ENCODE results near the gene MILR1.
"Not testable (repeated sequence)": the region's sequence is repeated elsewhere in the genome, so short reads cannot be mapped to it uniquely, and the experiment has no call there.

MILR1 gene

DNA sequence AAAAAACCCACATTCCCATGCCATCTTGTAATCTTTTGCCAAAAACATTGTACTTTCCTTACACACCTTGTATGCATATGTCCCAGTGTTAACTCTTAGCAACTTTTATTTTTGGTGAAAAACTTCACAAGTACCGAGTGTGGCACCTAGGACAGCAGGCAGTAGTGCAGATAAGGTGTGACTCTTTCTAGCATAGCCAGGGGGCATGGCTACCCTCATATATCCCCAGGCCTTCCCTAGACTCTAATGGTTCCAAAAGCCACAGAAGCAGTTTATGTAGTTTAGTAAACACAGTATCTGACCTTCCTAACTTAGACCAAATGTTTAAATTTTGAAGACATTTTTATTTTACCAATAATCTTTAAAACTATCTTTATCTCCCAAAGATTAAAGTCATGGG lies 20.5 kb upstream of the MILR1 start:
- in situ Hi-C loops (cut with MboI; ENCODE audit: low pct_unique_long_range_greater_than_20kb, low sequenced_read_pairs, unreplicated experiment) = loop anchor here (10.0 kb wide), 1 partner anchor 226 kb away; no protein-coding TSS in a partner anchor
- no peak for DNase-seq (ENCODE audit: low spot score)
- TF ChIP-seq, protein P1, sequence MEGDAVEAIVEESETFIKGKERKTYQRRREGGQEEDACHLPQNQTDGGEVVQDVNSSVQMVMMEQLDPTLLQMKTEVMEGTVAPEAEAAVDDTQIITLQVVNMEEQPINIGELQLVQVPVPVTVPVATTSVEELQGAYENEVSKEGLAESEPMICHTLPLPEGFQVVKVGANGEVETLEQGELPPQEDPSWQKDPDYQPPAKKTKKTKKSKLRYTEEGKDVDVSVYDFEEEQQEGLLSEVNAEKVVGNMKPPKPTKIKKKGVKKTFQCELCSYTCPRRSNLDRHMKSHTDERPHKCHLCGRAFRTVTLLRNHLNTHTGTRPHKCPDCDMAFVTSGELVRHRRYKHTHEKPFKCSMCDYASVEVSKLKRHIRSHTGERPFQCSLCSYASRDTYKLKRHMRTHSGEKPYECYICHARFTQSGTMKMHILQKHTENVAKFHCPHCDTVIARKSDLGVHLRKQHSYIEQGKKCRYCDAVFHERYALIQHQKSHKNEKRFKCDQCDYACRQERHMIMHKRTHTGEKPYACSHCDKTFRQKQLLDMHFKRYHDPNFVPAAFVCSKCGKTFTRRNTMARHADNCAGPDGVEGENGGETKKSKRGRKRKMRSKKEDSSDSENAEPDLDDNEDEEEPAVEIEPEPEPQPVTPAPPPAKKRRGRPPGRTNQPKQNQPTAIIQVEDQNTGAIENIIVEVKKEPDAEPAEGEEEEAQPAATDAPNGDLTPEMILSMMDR (IDR thresholded peaks at IDR 0.05; ENCODE audit: extremely low read depth, insufficient read depth, missing control alignments) = no peak

GRCh38 chr17:64430036-64430435 lies 18.9 kb upstream of the MILR1 start:
- in situ Hi-C loops (cut with MboI; ENCODE audit: low pct_unique_long_range_greater_than_20kb, low sequenced_read_pairs, unreplicated experiment) = not testable (repeated sequence)

DNA sequence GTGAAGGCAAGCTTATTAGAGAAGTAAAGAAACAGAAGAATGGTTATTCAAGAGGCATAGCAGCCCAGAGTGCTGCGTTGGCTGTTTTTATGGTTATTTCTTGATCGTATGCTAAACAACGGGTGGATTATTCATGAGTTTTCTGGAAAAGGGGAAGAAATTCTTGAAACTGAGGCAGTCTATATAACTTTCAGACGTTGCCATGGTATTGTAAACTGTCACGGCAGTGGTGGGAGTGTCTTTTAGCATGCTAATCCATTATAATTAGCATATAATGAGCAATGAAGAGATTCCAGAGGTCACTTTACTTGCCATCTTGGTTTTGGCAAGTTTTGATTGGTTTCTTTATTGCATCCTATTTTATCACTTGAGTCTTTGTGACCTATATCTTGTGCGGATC lies 17.4 kb upstream of the MILR1 start:
- no peak for DNase-seq (ENCODE audit: low spot score)
- TF ChIP-seq, protein P1 (IDR thresholded peaks at IDR 0.05; ENCODE audit: extremely low read depth, insufficient read depth, missing control alignments) = no peak
- in situ Hi-C loops (cut with MboI; ENCODE audit: low pct_unique_long_range_greater_than_20kb, low sequenced_read_pairs, unreplicated experiment) = no loop called here

More at GRCh38 chr17:64430036-64430435, 18.9 kb upstream of the MILR1 start:
- not testable (repeated sequence) for DNase-seq (ENCODE audit: low spot score)

GRCh38 chr17:64437944-64438525 lies 10.9 kb upstream of the MILR1 start:
- in situ Hi-C loops (cut with MboI; ENCODE audit: low pct_unique_long_range_greater_than_20kb, low sequenced_read_pairs, unreplicated experiment) = no loop called here
- no peak for DNase-seq (ENCODE audit: low spot score)
- TF ChIP-seq, protein P1 (IDR thresholded peaks at IDR 0.05; ENCODE audit: extremely low read depth, insufficient read depth, missing control alignments) = no peak

DNA sequence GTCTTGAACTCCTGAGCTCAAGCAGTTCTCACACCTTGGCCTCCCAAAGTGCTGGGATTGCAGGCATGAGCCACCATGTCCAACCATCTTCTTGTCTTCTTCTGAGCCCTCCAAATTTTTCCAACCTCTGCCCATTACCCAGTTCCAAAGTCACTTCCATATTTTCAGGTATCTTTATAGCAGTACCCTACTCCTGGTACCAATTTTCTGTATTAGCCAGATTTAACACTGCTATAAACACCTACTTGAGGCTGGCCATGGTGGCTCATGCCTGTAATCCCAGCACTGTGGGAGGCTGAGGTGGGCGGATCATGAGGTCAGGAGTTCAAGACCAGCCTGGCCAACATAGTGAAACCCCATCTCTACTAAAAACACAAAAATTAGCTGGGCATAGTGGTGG lies 9.4 kb upstream of the MILR1 start:
- in situ Hi-C loops (cut with MboI; ENCODE audit: low pct_unique_long_range_greater_than_20kb, low sequenced_read_pairs, unreplicated experiment) = not testable (repeated sequence)

GRCh38 chr17:64439956-64440355 lies 9.0 kb upstream of the MILR1 start:
- TF ChIP-seq, protein P1 (IDR thresholded peaks at IDR 0.05; ENCODE audit: extremely low read depth, insufficient read depth, missing control alignments) = no peak
- DNase-seq (ENCODE audit: low spot score) = no peak
- in situ Hi-C loops (cut with MboI; ENCODE audit: low pct_unique_long_range_greater_than_20kb, low sequenced_read_pairs, unreplicated experiment) = no loop called here

More for the DNA sequence above, 9.4 kb upstream of the MILR1 start:
- not testable (repeated sequence) for DNase-seq (ENCODE audit: low spot score)

DNA sequence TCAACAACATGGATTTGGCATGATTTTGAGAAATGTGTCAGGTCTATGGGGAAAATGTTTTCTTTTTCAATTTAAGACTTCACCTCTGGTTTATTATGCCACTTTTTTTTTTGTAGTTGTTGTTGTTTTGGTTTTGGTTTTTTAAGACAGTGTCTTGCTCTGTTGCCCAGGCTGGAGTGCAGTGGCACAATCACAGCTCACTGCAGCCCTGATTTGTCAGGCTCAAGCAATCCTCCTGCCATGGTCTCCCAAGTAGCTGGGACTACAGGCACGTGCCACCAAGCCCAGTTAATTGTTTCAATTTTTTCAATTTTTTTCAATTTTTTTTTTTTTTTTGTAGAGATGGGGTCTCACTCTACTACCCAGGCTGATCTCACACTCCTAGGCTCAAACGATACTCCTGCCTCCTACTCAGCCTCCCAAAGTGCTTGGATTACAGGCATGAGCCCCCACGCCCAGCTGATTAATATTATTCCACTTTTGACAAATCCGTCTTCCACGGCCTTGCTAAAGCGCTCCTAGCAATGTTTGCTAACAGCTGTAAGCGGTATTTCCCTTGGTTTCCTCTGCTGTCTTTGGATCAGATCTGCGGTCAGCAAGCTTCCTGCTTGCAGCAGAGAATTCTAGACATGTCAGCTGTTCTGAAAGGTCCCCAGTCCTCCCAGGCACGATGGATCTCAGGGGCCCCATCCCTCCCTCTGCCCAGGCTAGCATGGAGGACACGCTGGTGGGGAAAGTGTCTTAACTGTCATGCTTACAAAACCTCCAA lies 7.0 kb upstream of the MILR1 start:
- TF ChIP-seq, protein P1 (IDR thresholded peaks at IDR 0.05; ENCODE audit: extremely low read depth, insufficient read depth, missing control alignments) = no peak
- no peak for DNase-seq (ENCODE audit: low spot score)
- in situ Hi-C loops (cut with MboI; ENCODE audit: low pct_unique_long_range_greater_than_20kb, low sequenced_read_pairs, unreplicated experiment) = no loop called here

All from GM13977 (cell line).